Vagina (tissue), 2 donors: ENCODE results near the gene PRSS35.

ENCODE experiments used
- POLR2A ChIP-seq, 2 donors: fragments of 450-650 bp; IDR thresholded peaks; one replicate each; pipeline ENCODE4 v1.6.1; 2017; ENCODE audit warnings: antibody characterized with exemption in 2 of 2, mild to moderate bottlenecking in 2 of 2, moderate library complexity in 2 of 2
- POLR2AphosphoS5 ChIP-seq, 2 donors: sonication (generic); formaldehyde crosslinking; IDR thresholded peaks; one replicate each; pipeline ENCODE4 v1.9.0; 2017; ENCODE audit warnings: antibody characterized with exemption in 2 of 2, mild to moderate bottlenecking in 2 of 2, low read depth in 1 of 2; ENCODE audit not compliant: insufficient read depth in 1 of 2
- TF ChIP-seq, protein P1 (sequence below), 3 experiments: fragments of 450-650 bp in 2 of 3; fragments of 200-600 bp in 1 of 3; sonication (generic) in 1 of 3; IDR thresholded peaks; one replicate each; pipeline ENCODE4 v1.5.1; 2017 to 2019; ENCODE audit warnings: antibody characterized with exemption in 3 of 3, mild to moderate bottlenecking in 2 of 3, moderate library complexity in 2 of 3

GRCh38 chr6:83514466-83514865 is 2.1 kb downstream of the PRSS35 start:
- TF ChIP-seq POLR2AphosphoS5 (IDR thresholded peaks at IDR 0.05; ENCODE audit: insufficient read depth in 1 of 2, low read depth in 1 of 2): no peak
- TF ChIP-seq, protein P1, sequence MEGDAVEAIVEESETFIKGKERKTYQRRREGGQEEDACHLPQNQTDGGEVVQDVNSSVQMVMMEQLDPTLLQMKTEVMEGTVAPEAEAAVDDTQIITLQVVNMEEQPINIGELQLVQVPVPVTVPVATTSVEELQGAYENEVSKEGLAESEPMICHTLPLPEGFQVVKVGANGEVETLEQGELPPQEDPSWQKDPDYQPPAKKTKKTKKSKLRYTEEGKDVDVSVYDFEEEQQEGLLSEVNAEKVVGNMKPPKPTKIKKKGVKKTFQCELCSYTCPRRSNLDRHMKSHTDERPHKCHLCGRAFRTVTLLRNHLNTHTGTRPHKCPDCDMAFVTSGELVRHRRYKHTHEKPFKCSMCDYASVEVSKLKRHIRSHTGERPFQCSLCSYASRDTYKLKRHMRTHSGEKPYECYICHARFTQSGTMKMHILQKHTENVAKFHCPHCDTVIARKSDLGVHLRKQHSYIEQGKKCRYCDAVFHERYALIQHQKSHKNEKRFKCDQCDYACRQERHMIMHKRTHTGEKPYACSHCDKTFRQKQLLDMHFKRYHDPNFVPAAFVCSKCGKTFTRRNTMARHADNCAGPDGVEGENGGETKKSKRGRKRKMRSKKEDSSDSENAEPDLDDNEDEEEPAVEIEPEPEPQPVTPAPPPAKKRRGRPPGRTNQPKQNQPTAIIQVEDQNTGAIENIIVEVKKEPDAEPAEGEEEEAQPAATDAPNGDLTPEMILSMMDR (IDR thresholded peaks at IDR 0.05): no peak
- no peak for TF ChIP-seq POLR2A (IDR thresholded peaks at IDR 0.05)
